Measurements from ENCODE around the gene COQ2. TPM values are rescaled to one million over a fixed set of nuclear protein-coding genes. Genes with fewer than 3 reads are reported as not detected.
"Not testable (repeated sequence)": the region's sequence is repeated elsewhere in the genome, so short reads cannot be mapped to it uniquely, and the experiment has no call there.

Gene COQ2
- total and polyA plus RNA-seq, 7 donors: 6.4 to 29.1 (median 12.4) TPM

DNA sequence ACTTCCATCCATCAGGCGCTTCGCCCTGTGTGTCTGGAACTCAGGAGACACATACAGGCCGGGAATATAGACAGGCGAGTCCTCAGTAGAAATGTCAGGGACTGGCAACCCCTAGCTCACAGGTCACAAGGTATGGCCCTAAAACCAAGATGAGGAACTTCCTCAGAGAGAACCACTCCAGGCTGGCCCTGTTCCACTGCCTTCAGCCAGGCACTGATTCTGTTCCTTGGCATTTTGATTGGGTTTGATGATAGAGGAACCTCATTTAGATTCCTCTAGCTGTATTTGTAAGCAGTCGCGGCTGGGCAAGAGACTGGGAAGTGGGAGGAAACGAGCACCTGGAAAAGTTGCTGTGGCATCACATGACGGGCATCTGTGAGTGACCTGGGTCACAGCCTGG, 41.9 kb upstream of the COQ2 start:
- ATAC-seq: no peak
- Histone ChIP-seq H3K9me3 (no peaks in the 10 kb centered on the region), H3K4me1 (no peaks in the 10 kb centered on the region), H3K36me3 (ENCODE audit: insufficient read depth in 1 of 2, low read depth in 1 of 2) (no peaks in the 10 kb centered on the region), H3K4me3 (no peak overlapping the region), H3K27ac (no peak overlapping the region), H3K27me3 (ENCODE audit: insufficient read depth in 3 of 3, low read length in 2 of 3) (peaks cover 0 to 3% (median 0%) of the 10 kb centered on the region in 3 donors)
- no peak for DNase-seq
- WGBS, 3 donors: 77 to 92% (median 78%) methylated on average over 8 of the region's 8 CpGs
- intact Hi-C loops (cut with DNase I): no loop called here
- TF ChIP-seq, protein P1, sequence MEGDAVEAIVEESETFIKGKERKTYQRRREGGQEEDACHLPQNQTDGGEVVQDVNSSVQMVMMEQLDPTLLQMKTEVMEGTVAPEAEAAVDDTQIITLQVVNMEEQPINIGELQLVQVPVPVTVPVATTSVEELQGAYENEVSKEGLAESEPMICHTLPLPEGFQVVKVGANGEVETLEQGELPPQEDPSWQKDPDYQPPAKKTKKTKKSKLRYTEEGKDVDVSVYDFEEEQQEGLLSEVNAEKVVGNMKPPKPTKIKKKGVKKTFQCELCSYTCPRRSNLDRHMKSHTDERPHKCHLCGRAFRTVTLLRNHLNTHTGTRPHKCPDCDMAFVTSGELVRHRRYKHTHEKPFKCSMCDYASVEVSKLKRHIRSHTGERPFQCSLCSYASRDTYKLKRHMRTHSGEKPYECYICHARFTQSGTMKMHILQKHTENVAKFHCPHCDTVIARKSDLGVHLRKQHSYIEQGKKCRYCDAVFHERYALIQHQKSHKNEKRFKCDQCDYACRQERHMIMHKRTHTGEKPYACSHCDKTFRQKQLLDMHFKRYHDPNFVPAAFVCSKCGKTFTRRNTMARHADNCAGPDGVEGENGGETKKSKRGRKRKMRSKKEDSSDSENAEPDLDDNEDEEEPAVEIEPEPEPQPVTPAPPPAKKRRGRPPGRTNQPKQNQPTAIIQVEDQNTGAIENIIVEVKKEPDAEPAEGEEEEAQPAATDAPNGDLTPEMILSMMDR (IDR thresholded peaks at IDR 0.05): no peak

GRCh38 chr4:83325306-83325705, 40.7 kb upstream of the COQ2 start:
- 77 to 86% (median 82%) methylated on average over 4 of the region's 4 CpGs for WGBS, 3 donors
- intact Hi-C loops (cut with DNase I); H3K4me1 ChIP-seq; DNase-seq; ATAC-seq; H3K27ac ChIP-seq; H3K27me3 ChIP-seq (ENCODE audit: insufficient read depth in 3 of 3, low read length in 2 of 3); H3K36me3 ChIP-seq (ENCODE audit: insufficient read depth in 1 of 2, low read depth in 1 of 2); H3K4me3 ChIP-seq; H3K9me3 ChIP-seq: not testable (repeated sequence)

DNA sequence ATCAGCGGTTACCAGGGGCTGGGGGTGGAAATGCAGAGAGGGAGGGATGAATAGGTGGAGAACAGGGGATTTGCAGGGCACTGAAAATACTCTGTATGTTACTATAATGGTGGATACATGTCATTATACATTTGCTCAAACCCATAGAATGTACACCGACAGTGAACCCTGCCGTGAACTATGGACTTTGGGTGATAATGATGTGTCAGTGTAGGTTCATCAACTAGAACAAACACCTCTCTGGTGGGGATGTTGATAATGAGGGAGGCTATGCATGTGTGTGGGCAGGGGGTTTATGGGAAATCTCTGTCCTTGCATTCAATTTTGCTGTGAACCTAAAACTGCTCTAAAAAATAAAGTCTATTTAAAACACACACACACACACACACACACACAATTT, 38.5 kb upstream of the COQ2 start:
- Histone ChIP-seq H3K9me3 (no peaks in the 10 kb centered on the region), H3K4me1 (no peaks in the 10 kb centered on the region), H3K27ac (no peak overlapping the region), H3K27me3 (ENCODE audit: insufficient read depth in 3 of 3, low read length in 2 of 3) (no peaks in the 10 kb centered on the region), H3K4me3 (no peak overlapping the region), H3K36me3 (ENCODE audit: insufficient read depth in 1 of 2, low read depth in 1 of 2) (no peaks in the 10 kb centered on the region)
- TF ChIP-seq, protein P1 (IDR thresholded peaks at IDR 0.05): no peak
- intact Hi-C loops (cut with DNase I): no loop called here
- DNase-seq (no peak), ATAC-seq (no peak)
- 90 to 94% (median 92%) methylated on average over 3 of the region's 3 CpGs for WGBS, 3 donors

DNA sequence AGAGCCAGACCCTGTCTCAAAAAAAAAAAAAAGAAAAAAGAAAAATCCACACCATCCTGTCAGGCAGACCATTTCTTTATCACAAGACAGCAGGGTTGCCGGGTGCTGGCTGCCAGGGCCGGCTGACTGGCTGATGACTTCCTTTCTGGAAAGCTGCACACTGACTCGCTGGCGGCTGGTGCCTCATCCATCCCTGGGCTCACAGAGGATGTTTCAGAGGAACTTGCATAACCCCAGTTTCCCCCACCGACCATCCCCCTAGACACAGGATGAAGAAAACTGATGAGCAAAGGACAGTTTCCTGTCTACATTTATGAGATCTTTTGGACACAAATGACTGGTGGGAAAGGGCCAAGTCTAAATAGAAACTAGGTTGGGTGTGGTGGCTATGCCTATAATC, 36.0 kb upstream of the COQ2 start:
- H3K4me1 ChIP-seq: no peaks in the 10 kb centered on the region
- H3K27ac ChIP-seq: no peak overlapping the region
- DNase-seq: peak; percentile 46 to 70
- no peaks in the 10 kb centered on the region for H3K27me3 ChIP-seq (ENCODE audit: insufficient read depth in 3 of 3, low read length in 2 of 3)
- no peaks in the 10 kb centered on the region for H3K9me3 ChIP-seq
- TF ChIP-seq, protein P1 (IDR thresholded peaks at IDR 0.05): no peak
- intact Hi-C loops (cut with DNase I): no loop called here
- ATAC-seq: peak in 1 of 4 donors; percentile 35
- 59 to 74% (median 67%) methylated on average over 5 of the region's 5 CpGs for WGBS, 3 donors
- no peak overlapping the region for H3K4me3 ChIP-seq
- H3K36me3 ChIP-seq (ENCODE audit: insufficient read depth in 1 of 2, low read depth in 1 of 2): no peaks in the 10 kb centered on the region

- WGBS, 3 donors: 78 to 91% (median 78%) methylated on average over 3 of the region's 3 CpGs
- H3K36me3 ChIP-seq (ENCODE audit: insufficient read depth in 1 of 2, low read depth in 1 of 2): no peaks in the 10 kb centered on the region
- intact Hi-C loops (cut with DNase I): no loop called here
- no peak overlapping the region for H3K27ac ChIP-seq
- H3K27me3 ChIP-seq (ENCODE audit: insufficient read depth in 3 of 3, low read length in 2 of 3): no peaks in the 10 kb centered on the region
- no peak for ATAC-seq
- H3K9me3 ChIP-seq: no peaks in the 10 kb centered on the region
- H3K4me1 ChIP-seq: no peaks in the 10 kb centered on the region
- no peak for DNase-seq
- TF ChIP-seq, protein P1 (IDR thresholded peaks at IDR 0.05): no peak
- H3K4me3 ChIP-seq: no peak overlapping the region
Measured at GRCh38 chr4:83318666-83319065, 34.1 kb upstream of the COQ2 start.

Data from psoas muscle (tissue), 8 donors.